ENCODE data around the gene NADSYN1.
"Not testable (repeated sequence)": the region's sequence is repeated elsewhere in the genome, so short reads cannot be mapped to it uniquely, and the experiment has no call there.

NADSYN1 gene

GRCh38 chr11:71495286-71496230 lies 42.6 kb downstream of the NADSYN1 start:
- DNase-seq, result no peak

GRCh38 chr11:71496421-71496820 lies 43.4 kb downstream of the NADSYN1 start:
- DNase-seq, result no peak

DNA sequence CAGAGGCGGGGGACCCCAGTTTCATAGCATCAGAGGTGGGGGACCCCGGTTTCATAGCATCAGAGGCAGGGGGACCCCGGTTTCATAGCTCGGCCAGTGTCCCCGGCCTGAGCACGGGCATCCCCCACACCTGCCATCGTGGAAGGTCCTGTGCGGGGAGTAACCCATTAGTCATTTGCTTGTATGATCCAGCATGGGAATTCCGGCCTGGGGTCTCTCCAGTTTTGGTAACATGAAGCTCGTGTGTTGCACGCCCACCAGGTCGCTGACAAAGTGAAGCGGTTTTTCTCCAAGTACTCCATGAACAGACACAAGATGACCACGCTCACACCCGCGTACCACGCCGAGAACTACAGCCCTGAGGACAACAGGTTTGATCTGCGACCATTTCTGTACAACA lies 45.1 kb downstream of the NADSYN1 start:
- DNase-seq, result no peak

- DNase-seq, result no peak
These were observed 46.1 kb downstream of the NADSYN1 start for GRCh38 chr11:71499125-71499524.

DNA sequence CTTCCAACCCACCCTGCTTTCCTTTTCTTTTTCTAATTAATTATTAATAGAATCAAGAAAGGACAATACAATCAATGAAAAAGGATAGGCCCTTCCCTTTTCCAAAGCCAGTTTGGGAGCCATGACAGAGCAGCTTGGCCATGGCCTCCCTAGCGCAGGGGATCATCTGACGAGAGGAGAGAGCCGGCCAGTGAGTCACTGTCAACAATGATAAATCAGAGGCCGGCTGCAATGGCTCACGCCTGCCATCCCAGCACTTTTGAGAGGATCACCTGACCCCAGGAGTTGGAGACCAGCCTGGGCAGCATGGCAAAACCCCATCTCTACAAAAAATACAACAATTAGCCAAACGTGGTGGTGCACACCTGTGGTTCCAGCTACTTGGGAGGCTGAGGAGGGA lies 46.5 kb downstream of the NADSYN1 start:
- DNase-seq, result no peak

- DNase-seq, result no peak
These were observed 47.6 kb downstream of the NADSYN1 start for GRCh38 chr11:71500601-71501021.

- DNase-seq, result no peak
These were observed 48.3 kb downstream of the NADSYN1 start for GRCh38 chr11:71501071-71501985.

- no peak for DNase-seq
These were observed 49.0 kb downstream of the NADSYN1 start for GRCh38 chr11:71502026-71502425.

GRCh38 chr11:71502871-71503435 lies 50.0 kb downstream of the NADSYN1 start:
- DNase-seq, result no peak

GRCh38 chr11:71504531-71504930 lies 51.5 kb downstream of the NADSYN1 start:
- DNase-seq, result no peak

- DNase-seq, result no peak
These were observed 52.0 kb downstream of the NADSYN1 start for GRCh38 chr11:71505001-71505400.

- DNase-seq, result no peak
These were observed 52.8 kb downstream of the NADSYN1 start for GRCh38 chr11:71505781-71506180.

DNA sequence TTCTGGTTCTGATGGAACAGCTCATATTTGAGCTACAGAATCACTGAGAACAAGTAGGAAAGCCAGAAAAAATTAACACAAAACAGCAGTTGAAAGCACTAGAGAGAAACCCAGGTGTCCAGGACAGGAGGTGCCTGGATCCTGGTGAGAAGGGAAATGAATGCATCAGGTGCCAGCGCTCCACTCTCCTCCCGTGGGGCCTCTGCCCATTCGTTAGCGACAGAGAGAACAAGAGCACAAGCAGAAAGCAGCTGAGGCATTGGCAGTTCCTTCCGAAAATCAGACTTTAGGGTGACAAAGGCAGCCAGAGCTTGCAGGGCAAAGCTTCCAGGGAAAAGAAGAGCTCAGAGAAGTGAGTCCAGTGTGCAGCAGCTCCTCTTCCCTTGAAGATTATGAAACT lies 54.1 kb downstream of the NADSYN1 start:
- no peak for DNase-seq

GRCh38 chr11:71518506-71519471 lies 65.8 kb downstream of the NADSYN1 start:
- no peak for DNase-seq

DNA sequence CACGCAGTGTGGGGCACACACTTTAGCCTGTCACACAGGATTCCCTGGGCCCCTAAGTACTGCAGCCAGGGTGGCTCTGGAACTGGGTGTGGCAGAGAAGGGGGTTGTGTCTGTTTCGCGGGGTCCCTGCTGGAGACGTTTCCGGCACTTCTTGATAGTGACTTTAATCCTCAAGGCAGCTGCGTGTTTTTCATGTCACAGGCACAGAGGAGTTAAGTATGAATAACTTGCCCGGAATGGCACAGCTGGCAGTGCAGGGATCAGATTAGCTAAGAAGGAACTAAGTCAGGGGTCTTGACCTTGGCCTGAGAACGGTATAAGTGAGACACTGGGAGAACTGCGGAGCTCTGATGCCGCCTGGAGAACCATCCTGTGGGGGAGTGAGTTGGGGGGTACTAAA lies 66.5 kb downstream of the NADSYN1 start:
- DNase-seq, result no peak

DNA sequence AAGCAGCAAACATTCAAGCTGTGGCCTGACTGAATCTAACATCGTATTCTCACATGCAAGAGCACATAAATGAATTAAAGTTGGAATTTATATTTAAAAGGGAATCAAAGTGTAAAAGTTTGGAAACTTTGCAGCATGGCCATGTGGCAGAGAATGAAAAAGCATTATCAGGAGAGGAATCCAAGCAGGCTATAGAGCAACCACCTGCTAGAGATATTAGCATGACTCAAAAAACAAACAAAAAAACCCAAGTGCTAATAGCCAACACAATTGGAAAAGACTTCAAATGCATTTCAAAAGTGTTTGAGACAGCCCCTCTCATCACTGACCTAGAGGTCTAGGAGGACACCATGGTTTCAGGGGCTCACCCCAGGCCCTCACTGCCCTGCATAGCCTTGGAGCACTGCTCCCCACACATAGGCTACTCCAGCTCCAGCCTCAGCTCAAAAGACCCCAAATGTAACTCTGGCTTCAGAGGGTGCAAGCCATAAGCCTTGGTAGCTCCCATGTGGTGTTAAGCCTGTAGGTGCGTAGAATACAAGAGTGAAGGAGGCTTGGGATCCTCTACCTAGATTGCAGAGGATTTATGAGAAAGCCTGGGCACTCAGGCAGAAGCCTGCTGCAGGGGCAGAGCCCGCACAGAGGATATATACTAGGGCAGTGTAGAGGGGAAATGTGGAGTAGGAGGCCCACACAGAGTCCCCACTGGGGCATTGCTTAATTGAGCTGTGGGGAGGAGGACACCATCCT lies 72.4 kb downstream of the NADSYN1 start:
- DNase-seq, result no peak

DNA sequence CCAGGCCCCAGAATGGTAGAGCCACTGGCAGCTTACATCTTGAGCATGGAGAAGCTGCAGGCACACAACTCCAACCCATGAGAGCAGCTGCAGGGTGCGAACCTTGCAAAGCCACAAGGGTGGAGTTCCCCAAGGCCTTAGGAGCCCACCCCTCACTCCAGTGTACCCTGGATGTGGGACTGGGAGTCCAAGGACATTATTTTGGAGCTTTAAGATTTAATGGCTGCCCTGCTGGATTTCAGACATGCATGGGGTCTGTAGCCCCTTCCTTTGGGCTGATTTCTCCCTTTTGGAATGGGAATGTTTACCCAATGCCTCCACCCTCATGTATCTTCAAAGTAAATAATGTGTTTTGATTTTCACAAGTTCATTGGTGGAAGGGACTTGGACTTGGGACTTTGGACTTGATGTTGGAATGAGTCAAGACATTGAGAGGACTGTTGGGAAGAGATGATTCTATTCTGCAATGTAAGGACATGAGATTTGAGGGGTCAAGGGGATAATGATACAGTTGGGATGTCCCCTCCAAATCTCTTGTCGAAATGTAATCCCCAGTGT lies 73.0 kb downstream of the NADSYN1 start:
- no peak for DNase-seq

DNA sequence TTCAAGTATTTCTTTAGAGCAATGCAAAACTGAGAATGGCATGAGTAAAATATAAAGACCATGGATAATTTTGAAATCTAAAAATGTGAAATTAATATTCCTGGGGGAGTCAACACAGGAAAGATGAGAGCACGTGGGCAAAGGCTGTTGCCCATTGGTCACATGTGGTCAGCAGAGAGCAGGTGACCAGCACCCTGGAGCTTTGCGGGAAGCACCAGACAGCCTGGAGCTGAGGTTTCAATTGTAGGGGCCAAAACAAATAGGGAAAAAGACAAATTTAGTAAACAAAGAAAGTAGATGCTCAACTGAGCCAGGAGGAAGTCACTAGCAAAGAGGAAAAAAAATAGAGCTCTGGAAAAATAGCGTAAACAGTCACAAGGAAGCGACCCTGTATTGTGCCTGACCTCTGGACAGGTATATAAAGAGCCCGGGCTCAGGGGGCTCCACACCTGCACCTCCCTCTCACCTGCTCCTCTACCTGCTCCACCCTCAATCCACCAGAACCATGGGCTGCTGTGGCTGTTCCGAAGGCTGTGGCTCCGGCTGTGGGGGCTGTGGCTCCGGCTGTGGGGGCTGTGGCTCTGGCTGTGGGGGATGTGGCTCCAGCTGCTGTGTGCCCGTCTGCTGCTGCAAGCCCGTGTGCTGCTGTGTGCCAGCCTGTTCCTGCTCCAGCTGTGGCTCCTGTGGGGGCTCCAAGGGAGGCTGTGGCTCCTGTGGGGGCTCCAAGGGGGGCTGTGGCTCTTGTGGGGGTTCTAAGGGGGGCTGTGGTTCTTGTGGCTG lies 74.0 kb downstream of the NADSYN1 start, which contains the start of gene KRTAP5-7:
Gene KRTAP5-7 (plus strand): TSS at position 472 of the 780 bp plus-strand sequence. CDS start 34 bp downstream, at position 506.
- DNase-seq, result not testable (repeated sequence)

- DNase-seq, result no peak
These were observed 74.7 kb downstream of the NADSYN1 start for GRCh38 chr11:71527576-71528210.

All from amniotic stem cell (primary cell).